ENCODE measurements around the gene ZFP90. TPM values are rescaled to one million over a fixed set of nuclear protein-coding genes. Genes with fewer than 3 reads are reported as not detected.

ZFP90 gene
- total and polyA plus RNA-seq, 12 donors, result 7.1 to 28.6 (median 18.2) TPM

DNA sequence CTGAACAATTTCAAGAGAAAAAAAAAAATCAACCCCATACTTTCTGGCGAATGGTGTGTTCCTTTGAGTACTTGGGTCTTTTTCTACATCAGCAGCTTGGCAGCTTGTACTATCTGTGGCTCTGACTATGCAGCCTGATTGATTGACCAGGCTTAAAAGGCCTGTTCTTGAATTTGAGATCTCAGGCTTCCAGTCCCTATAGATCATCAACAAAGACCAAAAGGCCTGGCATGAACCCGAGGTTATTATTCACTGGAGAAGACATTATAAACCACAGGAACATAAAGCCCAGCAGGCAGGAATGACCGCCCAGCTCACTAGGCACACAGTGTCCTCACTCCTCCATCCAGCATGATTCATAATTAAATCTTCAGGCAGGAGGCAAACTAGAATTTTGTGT is 73.9 kb downstream of the ZFP90 start:
- DNase-seq, result no peak
- Histone ChIP-seq H3K9me3 (replicated peaks in 1 of 3) (no peaks in the 10 kb centered on the region), H3K4me1 (replicated peaks in 1 of 2) (no peaks in the 10 kb centered on the region), H3K36me3 (replicated peaks in 1 of 2) (no peaks in the 10 kb centered on the region), H3K4me3 (no peak overlapping the region), H3K27me3 (no peaks in the 10 kb centered on the region), H3K27ac (no peak overlapping the region)
- 77 to 89% (median 83%) methylated on average over 3 of the region's 3 CpGs for WGBS, 4 donors
- TF ChIP-seq, protein P1, sequence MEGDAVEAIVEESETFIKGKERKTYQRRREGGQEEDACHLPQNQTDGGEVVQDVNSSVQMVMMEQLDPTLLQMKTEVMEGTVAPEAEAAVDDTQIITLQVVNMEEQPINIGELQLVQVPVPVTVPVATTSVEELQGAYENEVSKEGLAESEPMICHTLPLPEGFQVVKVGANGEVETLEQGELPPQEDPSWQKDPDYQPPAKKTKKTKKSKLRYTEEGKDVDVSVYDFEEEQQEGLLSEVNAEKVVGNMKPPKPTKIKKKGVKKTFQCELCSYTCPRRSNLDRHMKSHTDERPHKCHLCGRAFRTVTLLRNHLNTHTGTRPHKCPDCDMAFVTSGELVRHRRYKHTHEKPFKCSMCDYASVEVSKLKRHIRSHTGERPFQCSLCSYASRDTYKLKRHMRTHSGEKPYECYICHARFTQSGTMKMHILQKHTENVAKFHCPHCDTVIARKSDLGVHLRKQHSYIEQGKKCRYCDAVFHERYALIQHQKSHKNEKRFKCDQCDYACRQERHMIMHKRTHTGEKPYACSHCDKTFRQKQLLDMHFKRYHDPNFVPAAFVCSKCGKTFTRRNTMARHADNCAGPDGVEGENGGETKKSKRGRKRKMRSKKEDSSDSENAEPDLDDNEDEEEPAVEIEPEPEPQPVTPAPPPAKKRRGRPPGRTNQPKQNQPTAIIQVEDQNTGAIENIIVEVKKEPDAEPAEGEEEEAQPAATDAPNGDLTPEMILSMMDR (IDR thresholded peaks at IDR 0.05), result no peak
- TF ChIP-seq POLR2A (IDR thresholded peaks at IDR 0.05), result no peak
- intact Hi-C loops (cut with DNase I), result no loop called here

GRCh38 chr16:68617734-68618133 is 78.6 kb downstream of the ZFP90 start:
- Histone ChIP-seq H3K27ac (no peak overlapping the region), H3K4me1 (replicated peaks in 1 of 2) (no peaks in the 10 kb centered on the region), H3K27me3 (no peaks in the 10 kb centered on the region), H3K4me3 (no peak overlapping the region), H3K9me3 (replicated peaks in 1 of 3) (no peaks in the 10 kb centered on the region), H3K36me3 (replicated peaks in 1 of 2) (no peaks in the 10 kb centered on the region)
- intact Hi-C loops (cut with DNase I), result no loop called here
- WGBS, 4 donors, result 84 to 89% (median 86%) methylated on average over 7 of the region's 7 CpGs
- no peak for DNase-seq
- TF ChIP-seq, protein P1 (IDR thresholded peaks at IDR 0.05), result no peak
- TF ChIP-seq POLR2A (IDR thresholded peaks at IDR 0.05), result no peak

Small RNA genes within 50 kb of the gene (small RNA-seq; reads per million reads assigned to genes)
- gene RNU4-36P, result 0 reads per million in 2 donors

Other genes starting within 250 kb of the ZFP90 start
- 10 to 100 TPM in 8 of 9 donors, 1 to 10 TPM in 1; 9.4 to 18.6 (median 13.8) TPM for gene SLC7A6OS, start 228.3 kb upstream of the ZFP90 start, total RNA-seq
- 10 to 100 TPM in 1 of 3 donors, 1 to 10 TPM in 2; 5.7 to 14.6 (median 8.4) TPM for gene SLC7A6OS, start 228.3 kb upstream of the ZFP90 start, polyA plus RNA-seq
- 10 to 100 TPM; 30.0 to 52.1 (median 39.1) TPM for gene PRMT7, start 228.3 kb upstream of the ZFP90 start, total RNA-seq
- gene PRMT7, start 228.3 kb upstream of the ZFP90 start, polyA plus RNA-seq, result 100 to 1,000 TPM in 2 of 3 donors, 10 to 100 TPM in 1; 45.3 to 141 (median 111) TPM
- 1 to 10 TPM in 3 of 9 donors, under 1 TPM in 4, not detected in 2; 0.32 to 7.8 (median 0.99) TPM for gene SMPD3, start 90.8 kb upstream of the ZFP90 start, total RNA-seq
- 1 to 10 TPM; 1.1 to 7.7 (median 1.3) TPM for gene SMPD3, start 90.8 kb upstream of the ZFP90 start, polyA plus RNA-seq
- 1 to 10 TPM in 6 of 9 donors, under 1 TPM in 2, not detected in 1; 0.29 to 3.3 (median 1.2) TPM for gene CDH3, start 106.0 kb downstream of the ZFP90 start, total RNA-seq
- under 1 TPM; 0.16 to 0.97 (median 0.20) TPM for gene CDH3, start 106.0 kb downstream of the ZFP90 start, polyA plus RNA-seq
- gene CDH1, start 198.0 kb downstream of the ZFP90 start, total RNA-seq, result 1 to 10 TPM in 2 of 9 donors, under 1 TPM in 4, not detected in 3; 0.11 to 1.2 (median 0.74) TPM
- under 1 TPM; 0.24 to 0.40 (median 0.27) TPM for gene CDH1, start 198.0 kb downstream of the ZFP90 start, polyA plus RNA-seq

All from adrenal gland (tissue), 12 donors.